Liver (tissue), 9 donors: ENCODE results near the gene CKAP5. TPM values are rescaled to one million over a fixed set of nuclear protein-coding genes. Genes with fewer than 3 reads are reported as not detected.

Source experiments
- DNase-seq: peaks from one replicate; pipeline ENCODE4 v3.0.0-alpha.2; 2017; ENCODE audit warnings: low spot score
- H3K27ac ChIP-seq, 2 donors: one replicate each; pipeline ENCODE4 v1.7.0; 2013; ENCODE audit warnings: inconsistent platforms in 2 of 2, low read length in 2 of 2, control low read depth in 1 of 2, low read depth in 1 of 2, mild to moderate bottlenecking in 1 of 2
- H3K27me3 ChIP-seq, 4 donors: one replicate each; pipeline versions ENCODE4 v1.6.1 to v1.7.0; 2013; ENCODE audit warnings: low read length in 3 of 4, inconsistent platforms in 1 of 4, mild to moderate bottlenecking in 1 of 4, moderate library complexity in 1 of 4; ENCODE audit not compliant: control insufficient read depth in 4 of 4, insufficient read depth in 4 of 4
- H3K36me3 ChIP-seq, 4 donors: one replicate each; pipeline versions ENCODE4 v1.6.1 to v1.7.0; 2013; ENCODE audit warnings: low read length in 3 of 4, mild to moderate bottlenecking in 3 of 4, low read depth in 1 of 4, moderate library complexity in 1 of 4; ENCODE audit not compliant: control insufficient read depth in 4 of 4, insufficient read depth in 3 of 4
- H3K4me1 ChIP-seq, 4 donors: one replicate each; pipeline versions ENCODE4 v1.6.1 to v1.7.0; 2013; ENCODE audit warnings: low read length in 3 of 4, mild to moderate bottlenecking in 3 of 4, moderate library complexity in 1 of 4; ENCODE audit not compliant: control insufficient read depth in 4 of 4, insufficient read depth in 4 of 4
- H3K4me3 ChIP-seq, 3 donors: one replicate each; pipeline versions ENCODE4 v1.6.1 to v1.7.0; 2013; ENCODE audit warnings: low read length in 3 of 3, control low read depth in 1 of 3, low read depth in 1 of 3, mild to moderate bottlenecking in 1 of 3
- H3K9ac ChIP-seq, 2 donors: one replicate each; pipeline ENCODE4 v1.7.0; 2013; ENCODE audit warnings: low read length in 2 of 2, mild to moderate bottlenecking in 2 of 2, moderate library complexity in 2 of 2, control low read depth in 1 of 2, low read depth in 1 of 2
- H3K9me3 ChIP-seq, 4 donors: one replicate each; pipeline versions ENCODE4 v1.6.1 to v1.7.0; 2013; ENCODE audit warnings: low read length in 3 of 4; ENCODE audit not compliant: control insufficient read depth in 4 of 4
- EGR1 ChIP-seq, 2 donors: IDR thresholded peaks; 2 replicates each; pipeline ENCODE4 v1.6.1; 2016 to 2018; ENCODE audit warnings: antibody characterized with exemption in 2 of 2, low read depth in 2 of 2
- FOXA1 ChIP-seq: IDR thresholded peaks from 2 replicates; pipeline ENCODE4 v1.6.1; 2016; ENCODE audit warnings: antibody characterized with exemption
- FOXA2 ChIP-seq: IDR thresholded peaks from 2 replicates; pipeline ENCODE4 v1.6.1; 2016; ENCODE audit warnings: antibody characterized with exemption
- GABPA ChIP-seq, 2 donors: IDR thresholded peaks in 1 of 2; conservative IDR thresholded peaks in 1 of 2; 2 replicates each; pipeline ENCODE4 v1.6.1; 2016; ENCODE audit warnings: antibody characterized with exemption in 2 of 2, mild to moderate bottlenecking in 1 of 2, moderate library complexity in 1 of 2
- HNF4A ChIP-seq, 2 donors: conservative IDR thresholded peaks; 2 replicates each; pipeline ENCODE4 v1.6.1; 2016; ENCODE audit warnings: antibody characterized with exemption in 2 of 2, mild to moderate bottlenecking in 2 of 2
- HNF4G ChIP-seq: IDR thresholded peaks from 2 replicates; pipeline ENCODE4 v1.6.1; 2016; ENCODE audit warnings: antibody characterized with exemption
- JUND ChIP-seq, 2 donors: IDR thresholded peaks; 2 replicates each; pipeline ENCODE4 v1.6.1; 2016; ENCODE audit warnings: antibody characterized with exemption in 2 of 2
- NR2F2 ChIP-seq: IDR thresholded peaks from 2 replicates; pipeline ENCODE4 v1.6.1; 2016; ENCODE audit warnings: antibody characterized with exemption
- RAD21 ChIP-seq, 2 donors: IDR thresholded peaks; 2 replicates each; pipeline ENCODE4 v1.6.1; 2016; ENCODE audit warnings: antibody characterized with exemption in 2 of 2, mild to moderate bottlenecking in 2 of 2
- RXRA ChIP-seq, 2 donors: IDR thresholded peaks; 2 replicates each; pipeline ENCODE4 v1.6.1; 2017 to 2018; ENCODE audit warnings: antibody characterized with exemption in 2 of 2, mild to moderate bottlenecking in 1 of 2
- SP1 ChIP-seq: IDR thresholded peaks from 2 replicates; pipeline ENCODE4 v1.6.1; 2018; ENCODE audit warnings: antibody characterized with exemption, mild to moderate bottlenecking
- TAF1 ChIP-seq: conservative IDR thresholded peaks from 2 replicates; pipeline ENCODE4 v1.6.1; 2016; ENCODE audit warnings: antibody characterized with exemption, mild to moderate bottlenecking
- WGBS: extraction: QIAGEN DNeasy Blood & Tissue Kit; methylation state at CpG from one replicate; pipeline ENCODE4 v1.1.7; 2013; 5-methylcytosine and 5-hydroxymethylcytosine counted together
- polyA plus RNA-seq, 2 donors: library from polyadenylated mRNA; stranded (reverse) in 1 of 2; unstranded in 1 of 2; fragments of 200-250 nt in 1 of 2; fragments of >200 nt in 1 of 2; fragmentation: Nextera tagmentation in 1 of 2; extraction: Ambion mirVana in 1 of 2; gene quantifications; one replicate each; pipeline versions ENCODE4 v1.2.1 to v1.2.3, GENCODE V29; 2013 to 2015
- total RNA-seq, 2 donors: library from RNA; depleted of rRNA; stranded (reverse); fragments of >200 nt; gene quantifications; one replicate each; pipeline ENCODE4 v1.2.3, GENCODE V29; 2014
- TF ChIP-seq, protein P1 (sequence below): IDR thresholded peaks from 2 replicates; pipeline ENCODE4 v1.6.1; 2016; ENCODE audit warnings: antibody characterized with exemption
- TF ChIP-seq, protein P2 (sequence below): IDR thresholded peaks from 2 replicates; pipeline ENCODE4 v1.6.1; 2016; ENCODE audit warnings: antibody characterized with exemption, mild to moderate bottlenecking
- TF ChIP-seq, protein P3 (sequence below): IDR thresholded peaks from 2 replicates; pipeline ENCODE4 v1.6.1; 2016; ENCODE audit warnings: antibody characterized with exemption
- TF ChIP-seq, protein P4 (sequence below): fragments of 150-350 bp; IDR thresholded peaks from 2 replicates; pipeline ENCODE4 v1.5.1; 2017; ENCODE audit warnings: improper control_type of control experiment, low read depth, low read length; ENCODE audit not compliant: missing input control
- TF ChIP-seq, protein P5 (sequence below): IDR thresholded peaks from 2 replicates; pipeline ENCODE4 v1.6.1; 2016; ENCODE audit warnings: antibody characterized with exemption
- donor health status: healthy.
- donor health status: healthy.
- donor health status: healthy.
- donor health status: healthy.
- donor health status: healthy.

CKAP5 gene
- total and polyA plus RNA-seq, 4 donors = 6.1 to 70.4 (median 15.4) TPM

DNA sequence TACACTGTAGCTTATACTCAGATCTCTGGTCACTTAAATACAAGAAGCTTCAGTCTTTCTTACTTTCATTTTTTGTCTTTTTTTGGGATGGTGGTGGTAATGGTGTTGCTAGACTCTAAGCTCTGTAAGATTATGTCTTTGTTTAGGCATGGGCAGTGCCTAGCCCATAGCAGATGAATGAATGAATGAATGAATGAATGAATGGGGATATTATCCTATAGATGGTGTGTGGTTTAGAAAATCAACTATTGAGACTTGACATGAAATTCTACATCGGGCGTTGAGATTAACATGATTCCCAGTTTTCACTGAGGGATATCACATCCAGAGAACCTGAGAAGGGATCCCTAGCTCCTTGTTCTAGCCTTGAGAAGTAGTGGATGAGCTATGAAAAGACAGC lies 9.8 kb upstream of the CKAP5 start:
- 100% methylated on average over 2 of the region's 2 CpGs for WGBS
- TF ChIP-seq SP1 (no peak), HNF4G (no peak), GABPA (IDR thresholded peaks at IDR 0.05 in 1 of 2, conservative IDR thresholded peaks at IDR 0.05 in 1 of 2) (no peak), HNF4A (conservative IDR thresholded peaks at IDR 0.05) (no peak), TAF1 (no peak), RAD21 (IDR thresholded peaks at IDR 0.05) (no peak), NR2F2 (no peak), RXRA (IDR thresholded peaks at IDR 0.05) (no peak), EGR1 (IDR thresholded peaks at IDR 0.05; ENCODE audit: low read depth in 2 of 2) (no peak), FOXA1 (no peak), FOXA2 (no peak), JUND (IDR thresholded peaks at IDR 0.05) (no peak)
- TF ChIP-seq, protein P1, sequence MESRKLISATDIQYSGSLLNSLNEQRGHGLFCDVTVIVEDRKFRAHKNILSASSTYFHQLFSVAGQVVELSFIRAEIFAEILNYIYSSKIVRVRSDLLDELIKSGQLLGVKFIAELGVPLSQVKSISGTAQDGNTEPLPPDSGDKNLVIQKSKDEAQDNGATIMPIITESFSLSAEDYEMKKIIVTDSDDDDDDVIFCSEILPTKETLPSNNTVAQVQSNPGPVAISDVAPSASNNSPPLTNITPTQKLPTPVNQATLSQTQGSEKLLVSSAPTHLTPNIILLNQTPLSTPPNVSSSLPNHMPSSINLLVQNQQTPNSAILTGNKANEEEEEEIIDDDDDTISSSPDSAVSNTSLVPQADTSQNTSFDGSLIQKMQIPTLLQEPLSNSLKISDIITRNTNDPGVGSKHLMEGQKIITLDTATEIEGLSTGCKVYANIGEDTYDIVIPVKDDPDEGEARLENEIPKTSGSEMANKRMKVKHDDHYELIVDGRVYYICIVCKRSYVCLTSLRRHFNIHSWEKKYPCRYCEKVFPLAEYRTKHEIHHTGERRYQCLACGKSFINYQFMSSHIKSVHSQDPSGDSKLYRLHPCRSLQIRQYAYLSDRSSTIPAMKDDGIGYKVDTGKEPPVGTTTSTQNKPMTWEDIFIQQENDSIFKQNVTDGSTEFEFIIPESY = no peak
- TF ChIP-seq, protein P2, sequence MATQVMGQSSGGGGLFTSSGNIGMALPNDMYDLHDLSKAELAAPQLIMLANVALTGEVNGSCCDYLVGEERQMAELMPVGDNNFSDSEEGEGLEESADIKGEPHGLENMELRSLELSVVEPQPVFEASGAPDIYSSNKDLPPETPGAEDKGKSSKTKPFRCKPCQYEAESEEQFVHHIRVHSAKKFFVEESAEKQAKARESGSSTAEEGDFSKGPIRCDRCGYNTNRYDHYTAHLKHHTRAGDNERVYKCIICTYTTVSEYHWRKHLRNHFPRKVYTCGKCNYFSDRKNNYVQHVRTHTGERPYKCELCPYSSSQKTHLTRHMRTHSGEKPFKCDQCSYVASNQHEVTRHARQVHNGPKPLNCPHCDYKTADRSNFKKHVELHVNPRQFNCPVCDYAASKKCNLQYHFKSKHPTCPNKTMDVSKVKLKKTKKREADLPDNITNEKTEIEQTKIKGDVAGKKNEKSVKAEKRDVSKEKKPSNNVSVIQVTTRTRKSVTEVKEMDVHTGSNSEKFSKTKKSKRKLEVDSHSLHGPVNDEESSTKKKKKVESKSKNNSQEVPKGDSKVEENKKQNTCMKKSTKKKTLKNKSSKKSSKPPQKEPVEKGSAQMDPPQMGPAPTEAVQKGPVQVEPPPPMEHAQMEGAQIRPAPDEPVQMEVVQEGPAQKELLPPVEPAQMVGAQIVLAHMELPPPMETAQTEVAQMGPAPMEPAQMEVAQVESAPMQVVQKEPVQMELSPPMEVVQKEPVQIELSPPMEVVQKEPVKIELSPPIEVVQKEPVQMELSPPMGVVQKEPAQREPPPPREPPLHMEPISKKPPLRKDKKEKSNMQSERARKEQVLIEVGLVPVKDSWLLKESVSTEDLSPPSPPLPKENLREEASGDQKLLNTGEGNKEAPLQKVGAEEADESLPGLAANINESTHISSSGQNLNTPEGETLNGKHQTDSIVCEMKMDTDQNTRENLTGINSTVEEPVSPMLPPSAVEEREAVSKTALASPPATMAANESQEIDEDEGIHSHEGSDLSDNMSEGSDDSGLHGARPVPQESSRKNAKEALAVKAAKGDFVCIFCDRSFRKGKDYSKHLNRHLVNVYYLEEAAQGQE = no peak
- TF ChIP-seq, protein P3, sequence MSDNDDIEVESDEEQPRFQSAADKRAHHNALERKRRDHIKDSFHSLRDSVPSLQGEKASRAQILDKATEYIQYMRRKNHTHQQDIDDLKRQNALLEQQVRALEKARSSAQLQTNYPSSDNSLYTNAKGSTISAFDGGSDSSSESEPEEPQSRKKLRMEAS = no peak
- TF ChIP-seq, protein P4, sequence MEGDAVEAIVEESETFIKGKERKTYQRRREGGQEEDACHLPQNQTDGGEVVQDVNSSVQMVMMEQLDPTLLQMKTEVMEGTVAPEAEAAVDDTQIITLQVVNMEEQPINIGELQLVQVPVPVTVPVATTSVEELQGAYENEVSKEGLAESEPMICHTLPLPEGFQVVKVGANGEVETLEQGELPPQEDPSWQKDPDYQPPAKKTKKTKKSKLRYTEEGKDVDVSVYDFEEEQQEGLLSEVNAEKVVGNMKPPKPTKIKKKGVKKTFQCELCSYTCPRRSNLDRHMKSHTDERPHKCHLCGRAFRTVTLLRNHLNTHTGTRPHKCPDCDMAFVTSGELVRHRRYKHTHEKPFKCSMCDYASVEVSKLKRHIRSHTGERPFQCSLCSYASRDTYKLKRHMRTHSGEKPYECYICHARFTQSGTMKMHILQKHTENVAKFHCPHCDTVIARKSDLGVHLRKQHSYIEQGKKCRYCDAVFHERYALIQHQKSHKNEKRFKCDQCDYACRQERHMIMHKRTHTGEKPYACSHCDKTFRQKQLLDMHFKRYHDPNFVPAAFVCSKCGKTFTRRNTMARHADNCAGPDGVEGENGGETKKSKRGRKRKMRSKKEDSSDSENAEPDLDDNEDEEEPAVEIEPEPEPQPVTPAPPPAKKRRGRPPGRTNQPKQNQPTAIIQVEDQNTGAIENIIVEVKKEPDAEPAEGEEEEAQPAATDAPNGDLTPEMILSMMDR = no peak
- TF ChIP-seq, protein P5, sequence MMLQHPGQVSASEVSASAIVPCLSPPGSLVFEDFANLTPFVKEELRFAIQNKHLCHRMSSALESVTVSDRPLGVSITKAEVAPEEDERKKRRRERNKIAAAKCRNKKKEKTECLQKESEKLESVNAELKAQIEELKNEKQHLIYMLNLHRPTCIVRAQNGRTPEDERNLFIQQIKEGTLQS = no peak

More for the DNA sequence above, 9.8 kb upstream of the CKAP5 start:
- Histone ChIP-seq H3K4me1 (peaks cover 0 to 3% (median 0%) of the 10 kb centered on the region in 4 donors), H3K27me3 (no peaks in the 10 kb centered on the region), H3K4me3 (no peak overlapping the region), H3K27ac (no peak overlapping the region), H3K9me3 (peaks cover 0 to 3% (median 0%) of the 10 kb centered on the region in 4 donors), H3K9ac (no peak overlapping the region), H3K36me3 (no peaks in the 10 kb centered on the region)
- no peak for DNase-seq
